T-cell (primary cell): ENCODE data around the gene PARM1. TPM values are rescaled to one million over a fixed set of nuclear protein-coding genes. Genes with fewer than 3 reads are reported as not detected.

Source experiments
- ATAC-seq, 4 experiments: fragments of 200-7000 bp in 3 of 4; fragments of 150-1000 bp in 1 of 4; cut with Tn5 transposase; replicated peaks in 1 of 4; 1 replicate in 3 of 4; 2 replicates in 1 of 4; pipeline ENCODE4 v1.10.0; 2021; ENCODE audit warnings: moderate library complexity in 3 of 4, mild to moderate bottlenecking in 2 of 4, moderate number of reproducible peaks in 1 of 4
- CTCF ChIA-PET, 2 donors: fragments of 300-600 bp; sonication (Branson Sonifier 250); formaldehyde crosslinking; loops; one replicate each; lab custom pipeline; 2022; ENCODE audit warnings: antibody characterized with exemption in 2 of 2; lab: Charles Lee
- POLR2A ChIA-PET, 2 donors: fragments of 300-600 bp; sonication (Branson Sonifier 250); formaldehyde crosslinking; loops; one replicate each; lab custom pipeline; 2022; ENCODE audit warnings: antibody characterized with exemption in 2 of 2; lab: Charles Lee
- DNase-seq, 35 experiments: peaks; one replicate each; pipeline versions ENCODE4 v3.0.0 to v3.0.0-alpha.2; 2013 to 2023
- H3K27ac ChIP-seq: one replicate; pipeline ENCODE4 v1.5.1; 2013; ENCODE audit warnings: low read length
- H3K27me3 ChIP-seq, 2 experiments: replicated peaks in 1 of 2; 1 replicate in 1 of 2; 2 replicates in 1 of 2; pipeline versions ENCODE4 v1.6.1 to v1.7.0; 2013; ENCODE audit warnings: low read length in 1 of 2, mixed read lengths in 1 of 2; ENCODE audit not compliant: control insufficient read depth in 2 of 2, insufficient read depth in 2 of 2; ENCODE audit errors: extremely low read depth in 1 of 2
- H3K36me3 ChIP-seq, 2 donors: 1 replicate in 1 of 2; 2 replicates in 1 of 2; pipeline versions ENCODE4 v1.6.1 to v1.7.0; 2013; ENCODE audit warnings: low read length in 1 of 2; ENCODE audit not compliant: control insufficient read depth in 2 of 2, insufficient read depth in 1 of 2; ENCODE audit errors: extremely low read depth in 1 of 2
- H3K4me1 ChIP-seq, 2 experiments: 1 replicate in 1 of 2; 2 replicates in 1 of 2; pipeline versions ENCODE4 v1.6.1 to v1.7.0; 2013; ENCODE audit warnings: low read length in 2 of 2, mixed read lengths in 1 of 2; ENCODE audit not compliant: insufficient read depth in 2 of 2, control insufficient read depth in 1 of 2; ENCODE audit errors: extremely low read depth in 1 of 2
- H3K4me3 ChIP-seq, 2 donors: 1 replicate in 1 of 2; 2 replicates in 1 of 2; pipeline versions ENCODE4 v1.5.1 to v1.7.0; 2013; ENCODE audit warnings: mild to moderate bottlenecking in 2 of 2, low read length in 1 of 2, moderate library complexity in 1 of 2; ENCODE audit not compliant: control insufficient read depth in 1 of 2; ENCODE audit errors: extremely low read depth in 1 of 2
- H3K9me3 ChIP-seq: 2 replicates; pipeline ENCODE4 v1.7.0; 2013
- H3K27ac Mint-ChIP-seq, 2 donors: one replicate each; pipeline ENCODE4 v1.8.0; 2020 to 2021; ENCODE audit warnings: mild to moderate bottlenecking in 2 of 2, mixed read lengths in 2 of 2
- H3K27me3 Mint-ChIP-seq, 2 donors: one replicate each; pipeline ENCODE4 v1.8.0; 2021 to 2022; ENCODE audit warnings: mixed read lengths in 2 of 2
- H3K36me3 Mint-ChIP-seq: one replicate; pipeline ENCODE4 v1.8.0; 2021; ENCODE audit warnings: mixed read lengths
- H3K4me1 Mint-ChIP-seq, 3 donors: one replicate each; pipeline ENCODE4 v1.8.0; 2020 to 2022; ENCODE audit warnings: mixed read lengths in 3 of 3, mild to moderate bottlenecking in 1 of 3
- H3K4me3 Mint-ChIP-seq, 3 donors: one replicate each; pipeline ENCODE4 v1.8.0; 2020 to 2022; ENCODE audit warnings: mild to moderate bottlenecking in 3 of 3, mixed read lengths in 3 of 3, moderate library complexity in 3 of 3
- H3K9me3 Mint-ChIP-seq, 3 donors: one replicate each; pipeline ENCODE4 v1.8.0; 2020 to 2022; ENCODE audit warnings: mixed read lengths in 3 of 3
- WGBS: methylation state at CpG from one replicate; pipeline ENCODE4 v1.1.5; 2013; ENCODE audit warnings: missing lambda C conversion rate; ENCODE audit not compliant: insufficient coverage; 5-methylcytosine and 5-hydroxymethylcytosine counted together
- total RNA-seq, 35 experiments: library from RNA in 6 of 35; stranded (reverse) in 6 of 35; fragments of 120-200 nt in 1 of 35; gene quantifications; one replicate each; pipeline versions ENCODE4 v1.2.1 to v1.2.4 and lab custom pipeline; 2013 to 2026

PARM1 gene
- total RNA-seq, 5 donors from 2014 or later (not counting 1 experiment from before 2014, with no cell fraction given): 0.13 to 0.38 (median 0.26) TPM

- no peaks in the 10 kb centered on the region for H3K27me3 ChIP-seq
- H3K36me3 ChIP-seq: no peaks in the 10 kb centered on the region
- H3K9me3 ChIP-seq: no peaks in the 10 kb centered on the region
- DNase-seq (no peak), ATAC-seq (no peak)
- Mint-ChIP-seq H3K36me3 (no peaks in the 10 kb centered on the region), H3K4me1 (no peaks in the 10 kb centered on the region), H3K4me3 (no peak overlapping the region), H3K27me3 (no peaks in the 10 kb centered on the region), H3K9me3 (no peaks in the 10 kb centered on the region), H3K27ac (no peak overlapping the region)
- 86% methylated on average over 10 of the region's 10 CpGs for WGBS
- H3K4me3 ChIP-seq: no peak overlapping the region
- ChIA-PET CTCF (no interaction called here), POLR2A (no interaction called here)
- no peak overlapping the region for H3K27ac ChIP-seq
- no peaks in the 10 kb centered on the region for H3K4me1 ChIP-seq
These were observed 125.6 kb downstream of the PARM1 start for GRCh38 chr4:75058486-75058885.

DNA sequence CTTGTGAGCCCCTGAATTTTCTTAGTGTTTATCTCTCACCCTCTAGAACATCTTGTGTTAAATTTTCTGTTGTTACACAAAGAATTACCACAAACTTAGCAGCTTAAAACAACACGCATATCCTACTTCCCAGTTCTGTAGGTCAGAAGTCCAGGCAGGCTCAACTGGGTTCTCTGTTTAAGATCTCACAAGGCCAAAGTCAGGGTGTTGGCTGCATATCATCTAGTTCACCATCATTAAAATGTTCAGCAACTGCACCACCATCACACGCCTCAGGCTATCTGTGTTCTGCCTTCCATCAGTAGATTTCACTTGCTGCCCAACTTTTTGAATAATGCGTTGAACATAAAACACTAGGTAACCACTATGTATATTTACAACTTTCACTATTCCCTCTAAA, 130.5 kb downstream of the PARM1 start:
- no peak overlapping the region for H3K27ac Mint-ChIP-seq
- no peak overlapping the region for H3K27ac ChIP-seq
- no peaks in the 10 kb centered on the region for H3K36me3 Mint-ChIP-seq
- POLR2A ChIA-PET: no interaction called here
- H3K4me1 ChIP-seq: no peaks in the 10 kb centered on the region
- DNase-seq: no peak
- H3K36me3 ChIP-seq: no peaks in the 10 kb centered on the region
- ATAC-seq: no peak
- no peaks in the 10 kb centered on the region for H3K27me3 ChIP-seq
- no peak overlapping the region for H3K4me3 ChIP-seq
- no peak overlapping the region for H3K4me3 Mint-ChIP-seq
- no peaks in the 10 kb centered on the region for H3K4me1 Mint-ChIP-seq
- no peaks in the 10 kb centered on the region for H3K27me3 Mint-ChIP-seq
- H3K9me3 Mint-ChIP-seq: peaks cover 0 to 9% (median 4%) of the 10 kb centered on the region in 3 donors
- CTCF ChIA-PET: no interaction called here
- H3K9me3 ChIP-seq: no peaks in the 10 kb centered on the region
- 100% methylated on average over 3 of the region's 3 CpGs for WGBS

DNA sequence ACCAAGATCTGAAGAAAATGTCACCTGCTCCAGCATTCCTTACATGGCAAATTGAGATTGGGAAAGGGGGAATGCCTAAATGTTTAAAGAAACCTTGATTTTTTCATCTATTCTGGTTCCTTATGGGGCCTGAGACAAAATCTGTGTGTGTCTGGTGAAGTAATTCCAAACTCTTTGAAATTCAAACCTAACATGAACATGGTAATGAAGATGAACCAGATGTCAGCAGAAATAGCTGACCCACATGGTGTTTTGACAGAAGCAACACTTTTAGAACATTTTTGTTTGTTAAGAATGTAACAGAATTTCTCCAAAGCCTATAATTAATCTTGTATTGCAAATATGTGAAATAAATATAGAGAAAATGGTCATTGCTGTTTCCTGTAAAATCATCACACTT, 133.0 kb downstream of the PARM1 start:
- H3K9me3 ChIP-seq: no peaks in the 10 kb centered on the region
- Mint-ChIP-seq H3K9me3 (peaks cover 0 to 9% (median 4%) of the 10 kb centered on the region in 3 donors), H3K4me1 (no peaks in the 10 kb centered on the region)

GRCh38 chr4:75069493-75070074, 136.7 kb downstream of the PARM1 start:
- no peak for ATAC-seq
- Mint-ChIP-seq H3K4me1 (no peaks in the 10 kb centered on the region), H3K27me3 (no peaks in the 10 kb centered on the region), H3K36me3 (no peaks in the 10 kb centered on the region), H3K4me3 (no peak overlapping the region), H3K9me3 (peaks cover 1 to 9% (median 4%) of the 10 kb centered on the region in 3 donors), H3K27ac (no peak overlapping the region)
- 10% methylated on average over 1 of the region's 7 CpGs for WGBS
- Histone ChIP-seq H3K4me3 (no peak overlapping the region), H3K4me1 (no peaks in the 10 kb centered on the region), H3K27me3 (no peaks in the 10 kb centered on the region), H3K27ac (no peak overlapping the region), H3K36me3 (no peaks in the 10 kb centered on the region), H3K9me3 (no peaks in the 10 kb centered on the region)
- CTCF ChIA-PET: no interaction called here
- POLR2A ChIA-PET: no interaction called here
- no peak for DNase-seq

More for the DNA sequence above, 133.0 kb downstream of the PARM1 start:
- DNase-seq: no peak
- Histone ChIP-seq H3K4me3 (no peak overlapping the region), H3K4me1 (no peaks in the 10 kb centered on the region), H3K36me3 (no peaks in the 10 kb centered on the region), H3K27ac (no peak overlapping the region), H3K27me3 (no peaks in the 10 kb centered on the region)
- Mint-ChIP-seq H3K36me3 (no peaks in the 10 kb centered on the region), H3K27ac (no peak overlapping the region), H3K27me3 (no peaks in the 10 kb centered on the region), H3K4me3 (no peak overlapping the region)
- no peak for ATAC-seq
- CTCF ChIA-PET: interaction anchor here in 1 of 2 donors (0.6 kb wide), 1 partner anchor 22 kb away, joined by 3 read pairs; no protein-coding TSS in a partner anchor
- POLR2A ChIA-PET: no interaction called here

- H3K4me3 ChIP-seq: no peak overlapping the region
- H3K4me1 Mint-ChIP-seq: no peaks in the 10 kb centered on the region
- no peak overlapping the region for H3K4me3 Mint-ChIP-seq
- peaks cover 1 to 9% (median 8%) of the 10 kb centered on the region in 3 donors for H3K9me3 Mint-ChIP-seq
- no peaks in the 10 kb centered on the region for H3K9me3 ChIP-seq
- no peak overlapping the region for H3K27ac ChIP-seq
- no peak overlapping the region for H3K27ac Mint-ChIP-seq
- H3K27me3 ChIP-seq: no peaks in the 10 kb centered on the region
- DNase-seq (no peak), ATAC-seq (no peak)
- POLR2A ChIA-PET: no interaction called here
- no CpG with 5 or more reads among the region's 4 CpGs for WGBS
- H3K27me3 Mint-ChIP-seq: no peaks in the 10 kb centered on the region
- H3K36me3 ChIP-seq: no peaks in the 10 kb centered on the region
- no peaks in the 10 kb centered on the region for H3K36me3 Mint-ChIP-seq
- H3K4me1 ChIP-seq: no peaks in the 10 kb centered on the region
- CTCF ChIA-PET: no interaction called here
These were observed 138.4 kb downstream of the PARM1 start for GRCh38 chr4:75071317-75071716.

DNA sequence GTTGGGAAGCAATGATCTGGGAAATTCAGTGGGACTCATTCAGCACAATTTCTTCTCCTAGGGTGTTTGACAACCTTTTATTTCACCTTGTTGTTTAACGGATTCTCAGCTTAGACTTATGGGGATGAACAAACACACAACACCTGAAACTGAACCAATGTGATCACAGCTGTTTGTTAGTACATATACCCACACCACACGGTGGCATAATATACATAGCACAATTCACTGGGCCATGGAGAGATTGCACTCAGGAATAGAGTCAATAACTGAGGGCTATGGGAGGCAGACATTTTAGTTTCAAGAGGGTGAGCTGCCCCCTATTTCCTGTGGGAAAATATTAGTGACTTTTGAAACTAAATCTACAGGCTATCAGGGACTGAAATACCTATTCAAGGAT, 148.0 kb downstream of the PARM1 start:
- ChIA-PET POLR2A (no interaction called here), CTCF (no interaction called here)
- WGBS: no CpG with 5 or more reads among the region's 2 CpGs
- Mint-ChIP-seq H3K4me3 (no peak overlapping the region), H3K9me3 (peaks cover 0 to 10% (median 5%) of the 10 kb centered on the region in 3 donors), H3K27me3 (no peaks in the 10 kb centered on the region), H3K4me1 (no peaks in the 10 kb centered on the region), H3K27ac (no peak overlapping the region), H3K36me3 (no peaks in the 10 kb centered on the region)
- ATAC-seq: no peak
- no peak overlapping the region for H3K4me3 ChIP-seq
- peaks cover 0 to 8% of the 10 kb centered on the region in 2 experiments for H3K27me3 ChIP-seq
- no peaks in the 10 kb centered on the region for H3K36me3 ChIP-seq
- H3K27ac ChIP-seq: no peak overlapping the region
- DNase-seq: no peak
- no peaks in the 10 kb centered on the region for H3K9me3 ChIP-seq
- H3K4me1 ChIP-seq: no peaks in the 10 kb centered on the region

DNA sequence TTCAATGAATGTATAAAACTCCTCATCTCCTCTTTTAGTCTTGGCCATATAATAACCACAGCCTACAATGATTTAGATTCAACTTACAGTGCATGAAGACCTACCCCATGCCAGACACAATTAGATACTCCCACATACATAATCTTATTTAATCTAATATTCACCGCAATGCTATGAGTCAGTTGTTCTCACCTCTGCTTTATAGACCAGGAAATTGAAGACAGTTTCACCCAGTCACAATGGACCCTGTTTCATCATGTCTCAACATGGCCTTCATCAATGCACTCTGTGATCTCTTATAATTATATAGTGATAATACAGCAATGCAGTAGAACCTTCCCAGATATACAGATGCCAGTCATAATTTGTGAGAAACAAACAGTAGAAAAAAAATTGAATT, 148.6 kb downstream of the PARM1 start:
- H3K36me3 Mint-ChIP-seq: no peaks in the 10 kb centered on the region
- ATAC-seq: no peak
- Histone ChIP-seq H3K4me1 (no peaks in the 10 kb centered on the region), H3K36me3 (no peaks in the 10 kb centered on the region), H3K4me3 (no peak overlapping the region), H3K9me3 (no peaks in the 10 kb centered on the region), H3K27me3 (peaks cover 0 to 8% of the 10 kb centered on the region in 2 experiments), H3K27ac (no peak overlapping the region)
- H3K4me3 Mint-ChIP-seq: no peak overlapping the region
- no peak for DNase-seq
- no peak overlapping the region for H3K27ac Mint-ChIP-seq
- POLR2A ChIA-PET: no interaction called here
- WGBS: no CpG with 5 or more reads among the region's 1 CpG
- peaks cover 0 to 10% (median 5%) of the 10 kb centered on the region in 3 donors for H3K9me3 Mint-ChIP-seq
- no peaks in the 10 kb centered on the region for H3K27me3 Mint-ChIP-seq
- H3K4me1 Mint-ChIP-seq: no peaks in the 10 kb centered on the region
- CTCF ChIA-PET: no interaction called here
